Measurements from ENCODE around the gene GLRA1.

GLRA1 gene

DNA sequence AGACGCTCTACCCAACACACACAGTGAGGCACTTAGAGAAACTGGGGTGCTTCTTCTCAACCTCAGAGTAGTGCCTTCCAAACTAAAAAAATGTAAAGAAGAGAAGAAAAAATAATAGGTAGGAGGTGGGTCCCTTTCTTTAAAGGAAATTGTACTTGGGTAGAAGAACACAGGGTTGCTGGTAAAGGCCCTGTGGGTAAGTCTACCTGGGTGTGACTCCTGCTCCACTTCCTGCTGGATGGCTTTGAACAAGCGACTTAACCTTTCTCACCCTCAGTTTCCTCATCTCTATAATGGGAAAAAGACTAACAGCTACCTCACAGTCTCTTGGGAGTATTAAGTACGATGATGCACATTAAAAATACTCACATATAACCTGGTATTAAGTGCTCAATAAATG lies 32.1 kb upstream of the GLRA1 start:
- no peak overlapping the region for H3K4me3 ChIP-seq (ENCODE audit: low read depth, low read length)
- no peak for DNase-seq (ENCODE audit: low read depth)
- TF ChIP-seq, protein P1, sequence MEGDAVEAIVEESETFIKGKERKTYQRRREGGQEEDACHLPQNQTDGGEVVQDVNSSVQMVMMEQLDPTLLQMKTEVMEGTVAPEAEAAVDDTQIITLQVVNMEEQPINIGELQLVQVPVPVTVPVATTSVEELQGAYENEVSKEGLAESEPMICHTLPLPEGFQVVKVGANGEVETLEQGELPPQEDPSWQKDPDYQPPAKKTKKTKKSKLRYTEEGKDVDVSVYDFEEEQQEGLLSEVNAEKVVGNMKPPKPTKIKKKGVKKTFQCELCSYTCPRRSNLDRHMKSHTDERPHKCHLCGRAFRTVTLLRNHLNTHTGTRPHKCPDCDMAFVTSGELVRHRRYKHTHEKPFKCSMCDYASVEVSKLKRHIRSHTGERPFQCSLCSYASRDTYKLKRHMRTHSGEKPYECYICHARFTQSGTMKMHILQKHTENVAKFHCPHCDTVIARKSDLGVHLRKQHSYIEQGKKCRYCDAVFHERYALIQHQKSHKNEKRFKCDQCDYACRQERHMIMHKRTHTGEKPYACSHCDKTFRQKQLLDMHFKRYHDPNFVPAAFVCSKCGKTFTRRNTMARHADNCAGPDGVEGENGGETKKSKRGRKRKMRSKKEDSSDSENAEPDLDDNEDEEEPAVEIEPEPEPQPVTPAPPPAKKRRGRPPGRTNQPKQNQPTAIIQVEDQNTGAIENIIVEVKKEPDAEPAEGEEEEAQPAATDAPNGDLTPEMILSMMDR (conservative IDR thresholded peaks at IDR 0.05; ENCODE audit: low read depth, low read length): no peak

DNA sequence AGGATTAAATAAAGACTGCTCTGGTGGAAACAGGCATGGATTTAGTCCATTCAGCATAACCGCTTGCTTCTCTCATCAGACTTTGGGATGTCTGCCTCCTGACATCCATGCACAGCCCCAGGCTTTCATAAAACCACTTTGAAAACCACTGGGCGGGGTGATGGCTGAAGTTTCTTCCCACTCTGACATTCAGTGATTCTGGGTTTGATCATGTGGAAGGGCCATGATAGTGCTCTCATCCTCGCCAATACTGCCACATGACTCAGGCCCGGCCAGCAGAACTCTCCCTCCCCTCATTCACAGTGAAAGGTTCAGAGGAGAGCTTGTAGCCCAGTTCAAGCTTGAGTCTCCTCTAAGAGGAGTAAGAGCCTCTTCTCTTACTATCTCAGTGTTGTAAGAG lies 29.6 kb upstream of the GLRA1 start:
- TF ChIP-seq, protein P1 (conservative IDR thresholded peaks at IDR 0.05; ENCODE audit: low read depth, low read length): no peak

DNA sequence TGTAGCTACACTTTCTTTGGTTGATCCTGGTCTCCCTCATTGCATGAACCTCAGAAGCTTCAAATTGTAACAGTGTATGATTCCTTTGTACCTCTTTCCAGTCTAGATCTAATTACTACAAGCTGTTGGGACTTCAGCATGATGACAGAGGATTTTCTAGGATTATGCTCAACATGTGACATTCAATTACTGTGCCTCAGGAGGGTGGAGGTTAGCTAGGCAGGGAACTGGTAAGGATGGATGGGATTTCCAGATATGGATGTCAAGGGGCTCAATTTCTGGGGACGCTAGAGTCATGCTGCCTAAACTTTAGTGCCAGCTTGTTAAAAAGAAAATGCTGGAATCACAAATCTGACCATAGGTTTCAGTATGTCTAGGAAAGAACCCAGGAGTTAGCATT lies 29.2 kb upstream of the GLRA1 start:
- DNase-seq (ENCODE audit: low read depth): no peak
- TF ChIP-seq, protein P1 (conservative IDR thresholded peaks at IDR 0.05; ENCODE audit: low read depth, low read length): no peak

More for the DNA sequence above, 29.6 kb upstream of the GLRA1 start:
- DNase-seq (ENCODE audit: low read depth): no peak
- H3K4me3 ChIP-seq (ENCODE audit: low read depth, low read length): no peak overlapping the region

DNA sequence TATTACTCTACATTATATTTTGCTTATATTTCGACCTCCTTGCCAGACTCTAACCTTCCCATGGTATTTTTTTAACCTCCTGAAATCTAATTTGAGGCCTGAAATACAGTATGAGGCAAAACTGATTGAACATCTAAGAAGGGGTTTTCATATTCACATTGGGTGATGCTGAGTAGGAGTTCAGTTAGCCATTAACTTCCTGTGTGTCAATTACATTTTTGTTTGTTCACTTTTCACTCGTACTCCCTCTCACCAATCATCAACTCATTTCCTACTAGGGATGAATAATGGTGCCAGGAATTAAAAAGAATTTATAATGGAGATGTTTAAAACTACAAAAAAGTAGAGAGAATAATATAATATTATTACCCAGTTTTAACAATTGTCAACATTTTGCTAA lies 27.6 kb upstream of the GLRA1 start:
- H3K4me3 ChIP-seq (ENCODE audit: low read depth, low read length): no peak overlapping the region
- DNase-seq (ENCODE audit: low read depth): no peak
- TF ChIP-seq, protein P1 (conservative IDR thresholded peaks at IDR 0.05; ENCODE audit: low read depth, low read length): no peak

More for the DNA sequence above, 29.2 kb upstream of the GLRA1 start:
- no peak overlapping the region for H3K4me3 ChIP-seq (ENCODE audit: low read depth, low read length)

DNA sequence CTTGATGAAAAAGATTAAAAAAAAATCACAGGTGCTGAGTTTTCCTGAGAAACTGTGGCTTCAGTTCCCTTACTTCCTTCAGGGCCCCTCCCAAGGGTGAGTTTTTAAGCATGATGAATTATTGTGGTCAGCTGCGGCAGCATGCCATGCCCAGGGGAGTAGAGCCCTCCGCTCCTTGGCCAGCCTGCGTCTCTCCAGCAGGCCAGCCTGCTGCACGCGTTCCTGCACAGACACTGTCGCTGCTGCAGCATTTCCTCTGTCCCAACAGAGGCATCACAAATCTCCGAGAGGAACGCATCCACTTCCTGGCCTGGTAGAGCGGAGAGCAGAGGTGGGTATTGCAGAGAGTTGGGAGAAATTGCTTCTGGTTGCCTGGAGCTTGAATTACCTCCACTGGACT lies 26.1 kb upstream of the GLRA1 start:
- TF ChIP-seq, protein P1 (conservative IDR thresholded peaks at IDR 0.05; ENCODE audit: low read depth, low read length): no peak
- DNase-seq (ENCODE audit: low read depth): no peak
- H3K4me3 ChIP-seq (ENCODE audit: low read depth, low read length): no peak overlapping the region

DNA sequence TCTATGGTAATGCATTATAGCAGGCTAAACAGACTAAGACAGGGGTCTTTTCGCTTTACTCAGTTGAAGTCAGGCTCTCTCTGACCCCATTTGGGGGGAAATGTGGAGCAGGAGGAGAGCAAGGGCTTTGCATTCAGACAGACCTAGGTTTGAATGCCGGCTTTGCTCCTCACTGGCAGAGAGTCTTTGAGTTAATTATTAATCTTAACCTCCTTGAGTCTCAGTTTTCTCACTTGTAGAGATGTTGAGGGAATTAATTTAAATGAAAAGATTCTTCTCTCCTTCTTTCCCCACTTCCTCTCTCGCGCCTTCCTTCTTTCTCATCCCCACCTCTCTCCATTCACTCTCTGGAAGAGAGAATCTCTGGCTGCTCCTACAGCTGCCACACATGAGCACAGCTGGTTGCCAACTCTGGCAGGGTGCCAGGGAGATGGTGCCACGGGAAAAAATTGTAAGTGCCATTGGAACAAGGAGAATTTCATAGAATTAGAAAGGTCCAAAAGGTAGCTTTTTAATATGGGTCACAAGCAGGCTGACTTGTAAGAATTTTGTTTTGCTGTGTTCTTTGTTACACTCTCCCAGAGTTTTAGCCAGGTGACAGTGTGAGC lies 25.2 kb upstream of the GLRA1 start:
- no peak overlapping the region for H3K4me3 ChIP-seq (ENCODE audit: low read depth, low read length)
- TF ChIP-seq, protein P1 (conservative IDR thresholded peaks at IDR 0.05; ENCODE audit: low read depth, low read length): no peak
- no peak for DNase-seq (ENCODE audit: low read depth)

DNA sequence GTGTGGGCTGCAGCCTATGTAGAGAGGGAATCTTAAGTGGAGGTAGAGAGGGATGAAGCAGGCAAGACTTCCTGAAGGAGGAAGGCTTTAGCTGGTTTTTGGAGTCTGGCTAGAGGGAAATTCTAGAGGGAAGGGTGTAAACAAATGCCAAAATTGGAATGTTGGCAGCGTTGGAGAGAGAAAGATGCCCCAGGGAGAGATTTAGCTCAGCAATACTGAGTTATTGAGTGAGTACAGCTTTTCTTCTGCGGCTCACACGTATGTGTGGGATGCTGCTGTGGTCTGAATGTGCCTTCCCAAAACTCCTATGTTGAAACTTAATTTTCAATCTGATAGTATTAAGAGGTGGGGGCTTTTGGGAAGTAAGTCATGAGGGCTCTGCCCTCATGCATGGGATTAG lies 24.5 kb upstream of the GLRA1 start:
- no peak for DNase-seq (ENCODE audit: low read depth)
- H3K4me3 ChIP-seq (ENCODE audit: low read depth, low read length): no peak overlapping the region
- TF ChIP-seq, protein P1 (conservative IDR thresholded peaks at IDR 0.05; ENCODE audit: low read depth, low read length): no peak
